Right cardiac atrium (tissue), 5 donors: ENCODE data around the gene UBE2K. TPM values are rescaled to one million over a fixed set of nuclear protein-coding genes. Genes with fewer than 3 reads are reported as not detected.
"Not testable (repeated sequence)": the region's sequence is repeated elsewhere in the genome, so short reads cannot be mapped to it uniquely, and the experiment has no call there.

ENCODE experiments used
- ATAC-seq, 2 donors: fragments of 200-7000 bp; cut with Tn5 transposase; one replicate each; pipeline versions ENCODE4 v1.8.0 to v1.9.1; 2020; ENCODE audit warnings: moderate library complexity in 2 of 2, mild to moderate bottlenecking in 1 of 2
- DNase-seq, 3 donors: peaks; one replicate each; pipeline ENCODE4 v3.0.0-alpha.2; 2020
- H3K27ac ChIP-seq: one replicate; pipeline ENCODE4 v1.5.1; 2013; ENCODE audit warnings: mild to moderate bottlenecking, low read length, control low read depth, moderate library complexity
- H3K27me3 ChIP-seq: one replicate; pipeline ENCODE4 v1.6.1; 2013; ENCODE audit not compliant: control insufficient read depth, insufficient read depth
- H3K4me1 ChIP-seq: one replicate; pipeline ENCODE4 v1.6.1; 2013; ENCODE audit warnings: low read length; ENCODE audit not compliant: control insufficient read depth, insufficient read depth
- H3K4me3 ChIP-seq: one replicate; pipeline ENCODE4 v1.5.1; 2013; ENCODE audit warnings: low read length, control low read depth
- H3K9me3 ChIP-seq: one replicate; pipeline ENCODE4 v1.6.1; 2013; ENCODE audit warnings: low read length; ENCODE audit not compliant: control insufficient read depth
- WGBS: extraction: QIAGEN DNeasy Blood & Tissue Kit; methylation state at CpG from one replicate; pipeline ENCODE4 v1.1.7; 2013; 5-methylcytosine and 5-hydroxymethylcytosine counted together
- intact Hi-C, 4 donors: fragments of 100-400 bp; cut with DNase I; formaldehyde crosslinking; loops; one replicate each; pipeline versions ENCODE4 v1.11.0 to v1.14.0; 2022 to 2023
- polyA plus RNA-seq: library from polyadenylated mRNA; stranded (reverse); fragments of 200-250 nt; gene quantifications from one replicate; pipeline ENCODE4 v1.2.3, GENCODE V29; 2013
- total RNA-seq, 4 donors: library from RNA; stranded (reverse); fragmentation: NEBNext Ultra II Directional; extraction: Animal tissue kit (Norgen Biotek cat#: 25700); gene quantifications; one replicate each; pipeline ENCODE4 v1.2.1, GENCODE V29; 2021
- donor health status: healthy with polysubstance abuse.
- donor health status: DM: no; HTN: yes; CAD: no.
- donor health status: DM: no; HTN: no; CAD: no.
- donor health status: DM: no; HTN: yes; CAD: no; lungs with severe emphysema.
- donor health status: DM: yes; HTN: yes; CAD: no.

The UBE2K gene
- total and polyA plus RNA-seq, 5 donors: 38.2 to 59.5 (median 56.9) TPM

- peaks cover 7% of the 10 kb centered on the region for H3K4me1 ChIP-seq
Measured at GRCh38 chr4:39713691-39714090, 15.8 kb downstream of the UBE2K start.

GRCh38 chr4:39714166-39714565, 16.2 kb downstream of the UBE2K start:
- H3K27me3 ChIP-seq: no peaks in the 10 kb centered on the region
- H3K9me3 ChIP-seq: no peaks in the 10 kb centered on the region
- H3K27ac ChIP-seq: no peak overlapping the region
- H3K4me3 ChIP-seq: no peak overlapping the region
- 57% methylated on average over 3 of the region's 3 CpGs for WGBS
- intact Hi-C loops: no loop called here
- ATAC-seq (peak in 1 of 2 donors; percentile 44), DNase-seq (no peak)
- H3K4me1 ChIP-seq: peaks cover 7% of the 10 kb centered on the region

More at GRCh38 chr4:39713691-39714090, 15.8 kb downstream of the UBE2K start:
- no peaks in the 10 kb centered on the region for H3K9me3 ChIP-seq
- 25% methylated on average over 1 of the region's 1 CpG for WGBS
- no peak overlapping the region for H3K4me3 ChIP-seq
- peak; percentile 33 to 34 for ATAC-seq
- H3K27me3 ChIP-seq: no peaks in the 10 kb centered on the region
- H3K27ac ChIP-seq: no peak overlapping the region
- intact Hi-C loops: no loop called here
- no peak for DNase-seq

GRCh38 chr4:39715788-39716187, 17.9 kb downstream of the UBE2K start:
- WGBS: 88% methylated on average over 3 of the region's 3 CpGs
- no peak overlapping the region for H3K27ac ChIP-seq
- peaks cover 7% of the 10 kb centered on the region for H3K4me1 ChIP-seq
- no peaks in the 10 kb centered on the region for H3K27me3 ChIP-seq
- no peaks in the 10 kb centered on the region for H3K9me3 ChIP-seq
- intact Hi-C loops: no loop called here
- ATAC-seq (no peak), DNase-seq (no peak)
- H3K4me3 ChIP-seq: no peak overlapping the region

- H3K27me3 ChIP-seq: no peaks in the 10 kb centered on the region
- no peak for ATAC-seq
- no peaks in the 10 kb centered on the region for H3K9me3 ChIP-seq
- peaks cover 7% of the 10 kb centered on the region for H3K4me1 ChIP-seq
- DNase-seq: no peak
- H3K4me3 ChIP-seq: no peak overlapping the region
- H3K27ac ChIP-seq: no peak overlapping the region
- 91% methylated on average over 11 of the region's 11 CpGs for WGBS
- intact Hi-C loops: no loop called here
Measured at GRCh38 chr4:39716356-39716755, 18.4 kb downstream of the UBE2K start.

GRCh38 chr4:39717743-39718142, 19.8 kb downstream of the UBE2K start:
- H3K27ac ChIP-seq, intact Hi-C loops, ATAC-seq, H3K4me3 ChIP-seq, H3K9me3 ChIP-seq, DNase-seq, H3K4me1 ChIP-seq, H3K27me3 ChIP-seq: not testable (repeated sequence)
- 84% methylated on average over 17 of the region's 19 CpGs for WGBS

GRCh38 chr4:39718366-39719323, 20.7 kb downstream of the UBE2K start:
- WGBS: 94% methylated on average over 33 of the region's 33 CpGs
- Histone ChIP-seq H3K9me3 (no peaks in the 10 kb centered on the region), H3K4me1 (peaks cover 10% of the 10 kb centered on the region), H3K27me3 (no peaks in the 10 kb centered on the region), H3K4me3 (no peak overlapping the region), H3K27ac (no peak overlapping the region)
- ATAC-seq (no peak), DNase-seq (no peak)
- intact Hi-C loops: no loop called here

- H3K4me3 ChIP-seq: no peak overlapping the region
- DNase-seq (no peak), ATAC-seq (no peak)
- intact Hi-C loops: no loop called here
- H3K27ac ChIP-seq: no peak overlapping the region
- H3K9me3 ChIP-seq: no peaks in the 10 kb centered on the region
- peaks cover 3% of the 10 kb centered on the region for H3K4me1 ChIP-seq
- no peaks in the 10 kb centered on the region for H3K27me3 ChIP-seq
Measured at GRCh38 chr4:39719804-39720580, 22.1 kb downstream of the UBE2K start.

GRCh38 chr4:39721273-39721672, 23.3 kb downstream of the UBE2K start:
- 90% methylated on average over 6 of the region's 6 CpGs for WGBS
- H3K27ac ChIP-seq, ATAC-seq, H3K4me1 ChIP-seq, H3K4me3 ChIP-seq, H3K27me3 ChIP-seq, H3K9me3 ChIP-seq, intact Hi-C loops, DNase-seq: not testable (repeated sequence)

GRCh38 chr4:39721788-39722187, 23.9 kb downstream of the UBE2K start:
- no peak overlapping the region for H3K4me3 ChIP-seq
- ATAC-seq (no peak), DNase-seq (no peak)
- intact Hi-C loops: no loop called here
- WGBS: 48% methylated on average over 7 of the region's 7 CpGs
- H3K27me3 ChIP-seq: no peaks in the 10 kb centered on the region
- no peaks in the 10 kb centered on the region for H3K9me3 ChIP-seq
- H3K4me1 ChIP-seq: peaks cover 3% of the 10 kb centered on the region
- no peak overlapping the region for H3K27ac ChIP-seq

GRCh38 chr4:39729557-39729956, 31.6 kb downstream of the UBE2K start:
- H3K27ac ChIP-seq: no peak overlapping the region
- H3K4me1 ChIP-seq: peaks cover 2% of the 10 kb centered on the region
- no peaks in the 10 kb centered on the region for H3K9me3 ChIP-seq
- intact Hi-C loops: no loop called here
- DNase-seq (no peak), ATAC-seq (no peak)
- H3K4me3 ChIP-seq: no peak overlapping the region
- WGBS: 80% methylated on average over 4 of the region's 4 CpGs
- no peaks in the 10 kb centered on the region for H3K27me3 ChIP-seq

- no peak overlapping the region for H3K27ac ChIP-seq
- intact Hi-C loops: no loop called here
- no peaks in the 10 kb centered on the region for H3K27me3 ChIP-seq
- H3K4me3 ChIP-seq: no peak overlapping the region
- no peaks in the 10 kb centered on the region for H3K9me3 ChIP-seq
- no peak for DNase-seq
- ATAC-seq: peak in 1 of 2 donors; percentile 66
- 56% methylated on average over 3 of the region's 3 CpGs for WGBS
- H3K4me1 ChIP-seq: peaks cover 2% of the 10 kb centered on the region
Measured at GRCh38 chr4:39730072-39730471, 32.1 kb downstream of the UBE2K start.
